GM18511 (cell line): ENCODE results near the gene DBX2.
A peak's percentile ranks its signal among the peaks of the same experiment; 100 is the strongest.
"Not testable (repeated sequence)": the region's sequence is repeated elsewhere in the genome, so short reads cannot be mapped to it uniquely, and the experiment has no call there.

Source experiments
- ATAC-seq: cut with Tn5 transposase; IDR thresholded peaks from one replicate; pipeline ENCODE4 v1.9.1; 2021; ENCODE audit warnings: mild to moderate bottlenecking, moderate library complexity; ENCODE audit not compliant: unreplicated experiment

Gene DBX2

DNA sequence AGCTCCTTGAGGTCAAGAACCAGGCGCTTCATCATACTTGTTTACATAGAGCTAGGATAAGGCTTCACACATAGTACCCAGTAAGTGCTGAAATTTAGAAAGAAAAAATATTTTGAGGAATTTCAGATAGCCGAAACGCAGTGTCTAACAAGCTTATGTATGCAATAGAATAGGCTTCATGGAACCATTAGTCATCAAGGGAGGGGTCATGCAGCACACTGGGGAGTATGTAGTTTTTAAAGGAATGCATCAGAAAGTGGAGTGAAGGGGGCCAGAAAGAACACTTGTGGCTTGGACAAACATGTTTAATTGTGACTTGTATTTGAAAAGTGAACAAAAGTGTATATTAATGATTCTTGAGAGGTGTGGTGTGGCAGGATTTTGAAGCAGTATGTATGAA is 38.1 kb downstream of the DBX2 start:
- no peak for ATAC-seq

DNA sequence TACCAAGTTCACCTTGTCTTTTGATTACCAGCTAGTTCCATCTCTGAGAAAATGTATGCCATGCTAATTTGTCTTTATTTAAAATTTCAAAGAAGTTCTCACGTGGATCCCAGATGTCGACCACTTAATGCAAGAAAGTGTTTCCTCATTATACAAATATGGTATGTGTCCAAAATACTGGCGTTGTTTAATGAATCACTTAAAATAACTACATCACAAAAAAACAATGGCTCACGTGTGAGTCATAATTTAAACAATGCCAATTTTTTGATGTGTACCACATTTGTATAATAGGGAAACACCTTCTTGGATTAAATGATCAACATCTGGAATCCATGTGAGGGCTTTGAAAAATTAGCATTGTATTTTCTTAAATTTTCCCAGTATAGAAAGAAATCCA is 40.8 kb downstream of the DBX2 start:
- no peak for ATAC-seq

DNA sequence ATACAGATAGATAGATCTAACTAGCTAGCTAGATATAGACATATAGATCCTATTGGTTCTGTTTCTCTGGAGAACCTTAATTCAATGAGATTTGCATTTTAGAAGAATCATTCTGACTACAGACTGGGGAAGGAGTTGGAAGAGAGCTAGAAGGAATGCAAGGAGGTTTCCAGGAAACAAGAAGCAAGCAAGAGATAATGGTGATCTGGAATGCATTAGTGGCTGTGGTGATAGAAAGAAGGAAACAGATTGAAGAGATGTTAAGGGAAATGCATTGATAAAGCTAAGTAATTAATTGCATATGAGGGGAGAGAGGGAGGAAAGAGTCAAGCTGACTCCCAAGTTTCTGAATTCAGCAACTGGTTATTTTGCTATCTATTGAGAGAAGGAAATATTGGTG is 42.7 kb downstream of the DBX2 start:
- ATAC-seq: no peak

GRCh38 chr12:44999355-44999754 is 51.5 kb downstream of the DBX2 start:
- ATAC-seq: no peak

DNA sequence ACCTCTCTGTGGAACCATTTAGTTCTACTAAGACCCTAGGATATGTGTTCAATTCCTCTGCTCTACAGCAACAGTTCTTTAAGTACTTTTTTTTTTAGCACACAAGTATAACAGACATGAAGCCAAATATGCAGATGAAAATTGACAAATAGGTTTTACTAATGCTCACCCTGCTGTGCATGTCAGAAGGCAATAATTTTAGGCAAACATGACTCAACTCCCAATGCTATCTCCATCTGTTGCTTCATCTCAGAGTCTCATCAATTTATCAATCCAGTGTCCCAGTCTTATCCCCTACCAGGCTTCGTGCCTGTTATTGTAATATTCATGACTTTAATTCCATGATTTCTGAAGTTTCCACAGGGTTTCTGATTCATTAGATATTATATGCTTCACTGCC is 57.7 kb downstream of the DBX2 start:
- no peak for ATAC-seq

DNA sequence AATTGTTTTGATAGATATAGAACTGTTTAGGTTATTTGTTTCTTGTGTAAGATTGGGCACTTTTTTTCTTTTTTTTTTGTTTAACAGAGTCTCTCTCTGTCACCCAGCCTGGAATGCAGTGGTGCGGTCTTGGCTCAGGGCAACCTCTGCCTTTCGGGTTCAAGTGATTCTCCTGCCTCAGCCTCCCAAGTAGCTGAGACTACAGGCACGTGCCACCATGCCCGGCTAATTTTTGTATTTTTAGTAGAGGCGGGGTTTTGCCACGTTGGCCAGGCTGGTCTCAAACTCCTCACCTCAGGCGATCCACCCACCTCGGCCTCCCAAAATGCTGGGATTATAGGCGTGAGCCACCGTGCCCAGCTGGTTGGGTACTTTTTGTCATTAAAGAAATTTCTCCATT is 66.0 kb downstream of the DBX2 start:
- ATAC-seq: not testable (repeated sequence)

- no peak for ATAC-seq
Observed at GRCh38 chr12:44979918-44980317, 71.0 kb downstream of the DBX2 start.

- no peak for ATAC-seq
Observed at GRCh38 chr12:44976246-44976645, 74.7 kb downstream of the DBX2 start.

GRCh38 chr12:44972746-44973421 is 78.0 kb downstream of the DBX2 start:
- peak; percentile 81 for ATAC-seq

DNA sequence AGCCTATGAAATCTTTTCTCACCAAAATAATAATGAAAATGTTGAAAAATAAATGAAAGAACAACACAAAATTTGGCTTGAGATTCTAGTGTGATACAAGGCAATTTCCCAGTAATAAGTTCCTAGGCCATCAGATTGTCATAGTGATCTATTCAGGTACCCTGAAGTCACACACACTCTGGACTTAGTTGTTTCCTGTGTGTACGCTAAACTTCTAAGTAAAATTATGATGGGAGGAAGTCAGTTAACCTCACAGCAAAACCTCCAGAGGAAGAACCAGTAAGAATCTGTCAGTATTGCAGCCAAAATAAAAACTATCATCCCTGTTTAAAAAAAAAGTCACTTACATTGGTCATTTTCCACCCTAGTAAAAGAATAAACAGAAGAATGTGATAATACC is 81.9 kb downstream of the DBX2 start:
- no peak for ATAC-seq
